Measurements from ENCODE around the gene TMEM178B. TPM values are rescaled to one million over a fixed set of nuclear protein-coding genes. Genes with fewer than 3 reads are reported as not detected.

TMEM178B gene
- total RNA-seq, 2 experiments from 2014 or later: 0.18 to 1.9 TPM

- Mint-ChIP-seq H3K4me1 (no peaks in the 10 kb centered on the region), H3K9me3 (ENCODE audit: low read depth) (no peaks in the 10 kb centered on the region), H3K27ac (no peak overlapping the region), H3K27me3 (peaks cover 24% of the 10 kb centered on the region), H3K4me3 (no peak overlapping the region), H3K36me3 (no peaks in the 10 kb centered on the region)
- DNase-seq (no peak), ATAC-seq (no peak)
- CTCF ChIA-PET: no interaction called here
These were observed 392.5 kb downstream of the TMEM178B start for GRCh38 chr7:141466151-141466904.

GRCh38 chr7:141468341-141468740 lies 394.5 kb downstream of the TMEM178B start:
- Mint-ChIP-seq H3K27me3 (peaks cover 21% of the 10 kb centered on the region), H3K9me3 (ENCODE audit: low read depth) (no peaks in the 10 kb centered on the region), H3K36me3 (no peaks in the 10 kb centered on the region), H3K4me1 (no peaks in the 10 kb centered on the region), H3K4me3 (no peak overlapping the region), H3K27ac (no peak overlapping the region)
- no peak for DNase-seq
- ATAC-seq: no peak
- CTCF ChIA-PET: no interaction called here

- CTCF ChIA-PET: no interaction called here
These were observed 401.8 kb downstream of the TMEM178B start for GRCh38 chr7:141475679-141476078.

DNA sequence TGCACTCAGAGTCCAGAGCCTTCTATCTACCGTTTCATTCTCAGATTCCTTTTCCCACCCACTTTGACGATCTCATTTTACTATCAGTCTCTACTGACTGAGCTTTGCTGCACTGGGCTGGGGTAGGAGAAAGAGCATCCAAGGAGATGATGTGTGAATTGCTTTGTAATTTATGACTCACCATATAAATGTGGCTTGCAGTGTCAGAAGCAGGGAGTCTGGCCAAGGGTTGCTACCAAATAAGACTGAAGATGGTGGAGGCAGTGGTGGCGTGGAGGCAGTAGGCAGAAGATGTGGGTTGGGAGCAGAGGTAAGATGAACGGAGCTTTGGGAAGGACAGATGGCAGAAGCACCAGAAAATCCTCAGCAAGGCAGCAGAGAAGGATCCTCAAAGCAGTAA lies 404.0 kb downstream of the TMEM178B start:
- Mint-ChIP-seq H3K27ac (no peak overlapping the region), H3K27me3 (peaks cover 23% of the 10 kb centered on the region), H3K4me3 (no peak overlapping the region), H3K36me3 (no peaks in the 10 kb centered on the region), H3K9me3 (ENCODE audit: low read depth) (no peaks in the 10 kb centered on the region), H3K4me1 (peaks cover 4% of the 10 kb centered on the region)
- DNase-seq: no peak
- ATAC-seq: no peak
- CTCF ChIA-PET: no interaction called here

More at GRCh38 chr7:141475679-141476078, 401.8 kb downstream of the TMEM178B start:
- Mint-ChIP-seq H3K36me3 (no peaks in the 10 kb centered on the region), H3K27me3 (peaks cover 20% of the 10 kb centered on the region), H3K27ac (no peak overlapping the region), H3K9me3 (ENCODE audit: low read depth) (no peaks in the 10 kb centered on the region), H3K4me3 (no peak overlapping the region), H3K4me1 (no peaks in the 10 kb centered on the region)
- DNase-seq (no peak), ATAC-seq (no peak)

- H3K36me3 Mint-ChIP-seq: no peaks in the 10 kb centered on the region
- no peak overlapping the region for H3K4me3 Mint-ChIP-seq
- CTCF ChIA-PET: no interaction called here
- H3K27me3 Mint-ChIP-seq: peaks cover 23% of the 10 kb centered on the region
- H3K27ac Mint-ChIP-seq: no peak overlapping the region
- peaks cover 11% of the 10 kb centered on the region for H3K4me1 Mint-ChIP-seq
- no peaks in the 10 kb centered on the region for H3K9me3 Mint-ChIP-seq (ENCODE audit: low read depth)
- ATAC-seq (no peak), DNase-seq (no peak)
These were observed 405.0 kb downstream of the TMEM178B start for GRCh38 chr7:141478845-141479244.

GRCh38 chr7:141480953-141481352 lies 407.1 kb downstream of the TMEM178B start:
- no peak overlapping the region for H3K4me3 Mint-ChIP-seq
- no peak for ATAC-seq
- CTCF ChIA-PET: no interaction called here
- no peaks in the 10 kb centered on the region for H3K9me3 Mint-ChIP-seq (ENCODE audit: low read depth)
- peaks cover 11% of the 10 kb centered on the region for H3K4me1 Mint-ChIP-seq
- no peak overlapping the region for H3K27ac Mint-ChIP-seq
- no peaks in the 10 kb centered on the region for H3K36me3 Mint-ChIP-seq
- DNase-seq: no peak
- H3K27me3 Mint-ChIP-seq: peaks cover 16% of the 10 kb centered on the region

GRCh38 chr7:141481971-141482370 lies 408.1 kb downstream of the TMEM178B start:
- ATAC-seq (no peak), DNase-seq (no peak)
- Mint-ChIP-seq H3K27me3 (peaks cover 16% of the 10 kb centered on the region), H3K9me3 (ENCODE audit: low read depth) (no peaks in the 10 kb centered on the region), H3K27ac (no peak overlapping the region), H3K4me3 (no peak overlapping the region), H3K36me3 (no peaks in the 10 kb centered on the region), H3K4me1 (peaks cover 11% of the 10 kb centered on the region)
- CTCF ChIA-PET: no interaction called here

DNA sequence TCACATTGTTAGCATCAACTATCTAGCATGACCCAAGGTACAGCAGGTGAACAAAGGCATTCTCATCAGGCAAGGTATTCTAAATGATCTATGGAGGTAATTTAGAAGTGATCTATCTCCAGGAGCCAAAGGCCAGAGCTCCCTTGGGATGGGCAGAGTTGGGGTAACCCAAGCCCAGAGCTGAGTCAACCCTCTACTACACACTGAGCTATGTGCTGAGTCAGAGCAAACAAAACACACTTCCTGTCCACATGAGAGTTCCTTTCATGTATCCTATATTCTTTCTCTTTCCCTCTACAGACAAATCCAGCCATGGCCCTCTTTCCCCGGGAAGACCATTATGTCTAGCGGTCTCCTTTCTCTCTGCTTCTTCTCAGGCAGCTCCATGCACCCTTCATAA lies 409.2 kb downstream of the TMEM178B start:
- H3K36me3 Mint-ChIP-seq: no peaks in the 10 kb centered on the region
- no peaks in the 10 kb centered on the region for H3K9me3 Mint-ChIP-seq (ENCODE audit: low read depth)
- DNase-seq (no peak), ATAC-seq (peak; percentile 36)
- no peak overlapping the region for H3K27ac Mint-ChIP-seq
- peaks cover 12% of the 10 kb centered on the region for H3K27me3 Mint-ChIP-seq
- CTCF ChIA-PET: no interaction called here
- no peak overlapping the region for H3K4me3 Mint-ChIP-seq
- H3K4me1 Mint-ChIP-seq: peaks cover 11% of the 10 kb centered on the region

GRCh38 chr7:141484907-141485306 lies 411.0 kb downstream of the TMEM178B start:
- ATAC-seq (no peak), DNase-seq (no peak)
- Mint-ChIP-seq H3K9me3 (ENCODE audit: low read depth) (no peaks in the 10 kb centered on the region), H3K36me3 (no peaks in the 10 kb centered on the region), H3K27me3 (peaks cover 17% of the 10 kb centered on the region), H3K27ac (no peak overlapping the region), H3K4me1 (peaks cover 11% of the 10 kb centered on the region), H3K4me3 (no peak overlapping the region)
- CTCF ChIA-PET: no interaction called here

GRCh38 chr7:141486959-141487358 lies 413.1 kb downstream of the TMEM178B start:
- Mint-ChIP-seq H3K36me3 (no peaks in the 10 kb centered on the region), H3K9me3 (ENCODE audit: low read depth) (no peaks in the 10 kb centered on the region), H3K27ac (no peak overlapping the region), H3K4me3 (no peak overlapping the region), H3K27me3 (peaks cover 11% of the 10 kb centered on the region), H3K4me1 (peaks cover 11% of the 10 kb centered on the region)
- DNase-seq: no peak
- CTCF ChIA-PET: no interaction called here
- ATAC-seq: no peak

DNA sequence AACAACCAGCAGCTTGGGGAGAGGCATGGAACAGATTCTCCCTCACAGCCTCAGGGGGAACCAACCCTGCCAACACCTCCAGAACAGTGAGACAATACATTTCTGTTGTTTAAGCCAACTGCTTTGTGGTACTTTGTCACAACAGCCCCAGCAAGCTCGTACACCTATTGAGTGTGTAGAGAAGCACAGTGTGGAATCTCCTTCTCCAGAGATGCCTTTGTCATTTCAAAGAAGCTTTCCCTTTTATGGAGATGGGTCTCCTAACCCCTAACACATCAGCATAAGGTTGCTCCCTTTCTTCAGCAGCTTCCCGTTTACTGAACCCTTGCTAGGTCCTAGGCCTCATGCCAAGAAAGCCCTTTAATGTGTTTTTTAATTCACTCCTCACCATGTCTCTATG lies 416.6 kb downstream of the TMEM178B start:
- peaks cover 15% of the 10 kb centered on the region for H3K27me3 Mint-ChIP-seq
- H3K4me1 Mint-ChIP-seq: peaks cover 2% of the 10 kb centered on the region
- DNase-seq: no peak
- H3K36me3 Mint-ChIP-seq: no peaks in the 10 kb centered on the region
- no peaks in the 10 kb centered on the region for H3K9me3 Mint-ChIP-seq (ENCODE audit: low read depth)
- no peak overlapping the region for H3K27ac Mint-ChIP-seq
- H3K4me3 Mint-ChIP-seq: no peak overlapping the region
- CTCF ChIA-PET: no interaction called here
- no peak for ATAC-seq

GRCh38 chr7:141495057-141495456 lies 421.2 kb downstream of the TMEM178B start:
- DNase-seq (no peak), ATAC-seq (no peak)
- H3K4me1 Mint-ChIP-seq: peaks cover 2% of the 10 kb centered on the region
- H3K27ac Mint-ChIP-seq: no peak overlapping the region
- CTCF ChIA-PET: no interaction called here
- H3K27me3 Mint-ChIP-seq: peaks cover 24% of the 10 kb centered on the region
- H3K36me3 Mint-ChIP-seq: no peaks in the 10 kb centered on the region
- H3K4me3 Mint-ChIP-seq: no peak overlapping the region
- H3K9me3 Mint-ChIP-seq (ENCODE audit: low read depth): no peaks in the 10 kb centered on the region

GRCh38 chr7:141497391-141497790 lies 423.5 kb downstream of the TMEM178B start:
- Mint-ChIP-seq H3K4me1 (peaks cover 2% of the 10 kb centered on the region), H3K9me3 (ENCODE audit: low read depth) (no peaks in the 10 kb centered on the region), H3K4me3 (no peak overlapping the region), H3K27ac (no peak overlapping the region), H3K36me3 (no peaks in the 10 kb centered on the region), H3K27me3 (peaks cover 34% of the 10 kb centered on the region)
- DNase-seq (no peak), ATAC-seq (no peak)
- CTCF ChIA-PET: no interaction called here

- no peak overlapping the region for H3K27ac Mint-ChIP-seq
- CTCF ChIA-PET: no interaction called here
- DNase-seq (no peak), ATAC-seq (no peak)
- no peaks in the 10 kb centered on the region for H3K4me1 Mint-ChIP-seq
- H3K36me3 Mint-ChIP-seq: no peaks in the 10 kb centered on the region
- H3K9me3 Mint-ChIP-seq (ENCODE audit: low read depth): no peaks in the 10 kb centered on the region
- H3K27me3 Mint-ChIP-seq: peaks cover 30% of the 10 kb centered on the region
- no peak overlapping the region for H3K4me3 Mint-ChIP-seq
These were observed 426.7 kb downstream of the TMEM178B start for GRCh38 chr7:141500608-141501007.

DNA sequence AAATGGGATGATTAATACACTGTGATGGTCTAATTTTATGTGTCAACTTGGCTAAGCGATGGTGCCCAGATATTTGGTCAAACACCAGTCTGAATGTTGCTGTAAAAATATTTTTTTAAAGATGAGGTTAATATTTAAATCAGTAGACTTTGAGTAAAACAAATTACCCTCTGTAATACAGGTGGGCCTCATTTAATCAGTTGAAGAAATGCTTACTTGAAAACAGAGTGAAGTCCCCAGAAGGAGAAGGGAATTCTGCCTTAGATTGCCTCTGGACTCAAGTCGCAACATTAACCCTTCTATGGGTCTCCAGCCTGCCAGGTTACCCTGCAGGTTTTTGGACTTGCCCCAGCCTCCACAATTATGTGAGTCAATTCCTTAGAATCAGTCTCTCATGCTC lies 427.6 kb downstream of the TMEM178B start:
- CTCF ChIA-PET: no interaction called here
- no peak for ATAC-seq
- Mint-ChIP-seq H3K4me3 (no peak overlapping the region), H3K9me3 (ENCODE audit: low read depth) (no peaks in the 10 kb centered on the region), H3K4me1 (no peaks in the 10 kb centered on the region), H3K27ac (no peak overlapping the region), H3K36me3 (no peaks in the 10 kb centered on the region), H3K27me3 (peaks cover 30% of the 10 kb centered on the region)
- no peak for DNase-seq
